DLD1 (cell line): ENCODE measurements around the gene ZFYVE16.
"Not testable (repeated sequence)": the region's sequence is repeated elsewhere in the genome, so short reads cannot be mapped to it uniquely, and the experiment has no call there.

Source experiments
- in situ Hi-C: cut with HindIII; loops from 2 replicates; pipeline ENCODE4 v1.10.0; 2017; ENCODE audit warnings: low sequenced_read_pairs

Gene ZFYVE16

DNA sequence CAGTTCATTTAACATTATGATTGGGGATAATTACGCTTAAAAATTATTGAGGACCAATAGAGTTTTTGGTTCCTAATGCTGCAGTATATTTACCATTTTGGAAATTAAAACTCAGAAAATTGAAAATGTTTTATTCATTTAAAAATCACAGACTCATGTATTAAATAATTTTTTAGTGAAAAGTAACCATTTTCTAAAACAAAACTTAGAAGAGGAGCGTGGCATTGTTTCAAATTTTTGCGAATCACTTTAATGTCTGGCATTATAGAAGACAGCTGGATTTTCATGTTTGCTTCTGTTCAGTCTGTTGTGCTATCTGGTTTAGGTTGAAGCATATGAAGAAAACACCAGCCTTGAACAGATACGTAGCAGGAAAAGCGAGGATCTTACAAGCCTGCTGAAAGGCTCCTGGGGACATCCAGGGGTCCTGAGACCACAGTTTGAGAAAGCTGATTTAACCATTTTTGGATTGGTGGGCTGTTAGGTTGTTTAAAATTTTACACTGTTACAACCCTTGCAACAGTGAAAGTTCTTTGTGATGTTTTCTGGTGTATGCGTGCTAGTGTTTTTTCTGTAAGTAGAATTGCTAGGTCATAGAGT, 1.6 kb downstream of the ZFYVE16 start:
- in situ Hi-C loops, result no loop called here

GRCh38 chr5:80411589-80412219, 3.8 kb downstream of the ZFYVE16 start:
- in situ Hi-C loops, result no loop called here

- in situ Hi-C loops, result no loop called here
Measured at GRCh38 chr5:80414113-80414512, 6.2 kb downstream of the ZFYVE16 start.

DNA sequence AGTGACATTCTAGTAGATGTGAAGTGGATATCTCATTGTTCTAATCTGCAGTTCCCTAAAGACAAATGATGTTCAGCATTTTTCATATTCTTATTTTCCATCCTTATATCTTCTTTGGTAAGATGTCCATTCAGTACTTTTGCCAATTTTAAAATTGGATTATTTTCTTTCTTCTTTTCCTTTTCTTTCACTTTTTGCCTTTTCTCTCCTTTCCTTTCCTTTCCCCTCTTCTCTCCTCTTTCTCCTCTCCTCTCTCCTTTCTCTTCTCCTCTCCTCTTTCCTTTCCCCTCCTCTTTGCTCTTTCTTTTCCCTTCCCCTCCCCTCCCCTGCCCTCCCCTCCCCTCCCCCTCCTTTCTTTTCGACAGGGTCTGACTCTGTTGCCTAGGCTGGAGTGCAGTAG, 10.1 kb downstream of the ZFYVE16 start:
- in situ Hi-C loops, result no loop called here

GRCh38 chr5:80424365-80424764, 16.5 kb downstream of the ZFYVE16 start:
- in situ Hi-C loops, result not testable (repeated sequence)

DNA sequence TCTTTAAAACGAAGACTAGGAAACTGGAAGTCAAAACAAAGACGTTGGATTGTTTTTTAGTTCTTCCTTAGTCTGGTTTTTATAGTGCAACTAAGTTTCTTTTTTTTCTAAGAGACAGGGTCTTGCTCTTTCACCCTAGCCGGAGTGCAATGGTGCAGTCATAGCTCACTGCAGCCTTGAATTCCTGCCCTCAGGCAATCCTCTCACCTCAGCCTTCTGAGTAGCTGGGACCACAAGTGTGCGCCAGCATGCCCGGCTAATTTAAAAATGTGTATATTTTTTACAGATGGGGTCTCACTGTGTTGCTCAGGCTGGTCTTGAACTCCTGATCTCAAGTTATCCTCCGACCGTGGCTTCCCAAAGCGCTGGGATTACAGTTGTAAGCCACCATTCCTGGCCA, 27.6 kb downstream of the ZFYVE16 start:
- in situ Hi-C loops, result no loop called here

GRCh38 chr5:80437326-80437725, 29.5 kb downstream of the ZFYVE16 start:
- in situ Hi-C loops, result no loop called here

DNA sequence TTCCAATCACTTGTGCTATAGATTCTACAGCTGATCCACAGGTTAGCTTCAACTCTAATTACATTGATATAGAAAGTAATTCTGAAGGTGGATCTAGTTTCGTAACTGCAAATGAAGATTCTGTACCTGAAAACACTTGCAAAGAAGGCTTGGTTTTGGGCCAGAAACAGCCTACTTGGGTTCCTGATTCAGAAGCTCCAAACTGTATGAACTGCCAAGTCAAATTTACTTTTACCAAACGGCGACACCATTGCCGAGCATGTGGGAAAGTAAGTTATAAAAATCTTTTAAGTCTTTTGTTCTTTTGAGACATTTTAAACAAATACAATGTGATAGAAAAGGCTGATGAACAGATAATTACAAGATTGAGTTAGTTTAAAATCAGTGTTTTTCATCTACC, 30.9 kb downstream of the ZFYVE16 start:
- in situ Hi-C loops, result no loop called here

DNA sequence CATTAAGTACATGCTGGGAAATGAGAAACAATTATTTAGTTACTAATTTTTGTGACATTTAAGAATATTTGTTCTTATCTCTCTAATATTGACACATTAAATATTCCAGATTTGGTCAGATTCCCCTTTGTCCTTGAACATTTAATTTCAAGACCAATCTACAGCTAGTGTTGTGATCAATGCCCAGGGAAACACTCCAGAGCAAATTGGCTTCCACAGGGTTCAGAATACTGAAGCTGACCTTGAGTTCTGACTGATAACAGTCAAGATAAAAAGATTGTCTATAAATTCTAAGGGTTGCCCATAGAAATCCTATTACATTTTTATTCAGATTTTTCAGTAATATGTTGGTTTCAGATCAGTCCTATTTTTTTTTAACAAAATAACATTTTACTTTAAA, 31.3 kb downstream of the ZFYVE16 start:
- in situ Hi-C loops, result no loop called here

DNA sequence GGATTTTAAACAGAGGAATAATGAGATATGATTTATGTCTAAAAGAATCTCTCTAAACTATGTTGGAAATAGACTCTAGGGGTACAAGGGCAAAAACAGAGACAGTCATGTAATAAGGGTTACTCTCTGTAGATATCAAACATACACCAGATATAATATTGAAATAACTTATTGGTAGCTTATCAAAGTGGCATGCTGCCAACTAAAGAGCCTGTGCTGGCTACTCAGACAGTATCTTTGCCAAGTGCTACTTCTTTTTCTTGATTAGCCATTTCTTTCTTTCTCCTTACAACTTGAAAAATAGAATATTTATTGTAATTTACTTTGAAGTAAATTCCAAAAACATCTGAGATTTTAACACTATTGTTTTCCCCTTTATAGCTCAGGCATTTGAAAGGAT, 34.9 kb downstream of the ZFYVE16 start:
- in situ Hi-C loops, result no loop called here

DNA sequence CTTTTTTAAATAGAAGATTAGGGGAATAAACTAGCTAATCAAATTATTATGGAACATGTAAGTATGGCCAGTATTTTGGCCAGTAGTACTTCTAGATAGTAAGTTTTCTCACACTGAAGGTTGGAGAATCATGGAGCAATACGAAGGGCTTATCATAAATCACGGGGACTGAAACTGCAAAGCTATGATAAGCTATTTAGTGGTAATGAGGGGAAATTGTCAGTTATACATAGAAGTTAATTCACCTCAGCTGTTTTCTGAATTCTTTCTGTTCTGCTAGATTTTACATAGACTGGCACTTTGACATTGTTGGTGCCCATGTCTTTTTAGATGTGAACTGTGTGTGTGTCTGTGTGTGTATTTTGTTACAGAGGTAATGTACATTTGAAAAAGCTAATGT, 45.5 kb downstream of the ZFYVE16 start:
- in situ Hi-C loops, result no loop called here

GRCh38 chr5:80463269-80463668, 55.4 kb downstream of the ZFYVE16 start:
- in situ Hi-C loops, result no loop called here

DNA sequence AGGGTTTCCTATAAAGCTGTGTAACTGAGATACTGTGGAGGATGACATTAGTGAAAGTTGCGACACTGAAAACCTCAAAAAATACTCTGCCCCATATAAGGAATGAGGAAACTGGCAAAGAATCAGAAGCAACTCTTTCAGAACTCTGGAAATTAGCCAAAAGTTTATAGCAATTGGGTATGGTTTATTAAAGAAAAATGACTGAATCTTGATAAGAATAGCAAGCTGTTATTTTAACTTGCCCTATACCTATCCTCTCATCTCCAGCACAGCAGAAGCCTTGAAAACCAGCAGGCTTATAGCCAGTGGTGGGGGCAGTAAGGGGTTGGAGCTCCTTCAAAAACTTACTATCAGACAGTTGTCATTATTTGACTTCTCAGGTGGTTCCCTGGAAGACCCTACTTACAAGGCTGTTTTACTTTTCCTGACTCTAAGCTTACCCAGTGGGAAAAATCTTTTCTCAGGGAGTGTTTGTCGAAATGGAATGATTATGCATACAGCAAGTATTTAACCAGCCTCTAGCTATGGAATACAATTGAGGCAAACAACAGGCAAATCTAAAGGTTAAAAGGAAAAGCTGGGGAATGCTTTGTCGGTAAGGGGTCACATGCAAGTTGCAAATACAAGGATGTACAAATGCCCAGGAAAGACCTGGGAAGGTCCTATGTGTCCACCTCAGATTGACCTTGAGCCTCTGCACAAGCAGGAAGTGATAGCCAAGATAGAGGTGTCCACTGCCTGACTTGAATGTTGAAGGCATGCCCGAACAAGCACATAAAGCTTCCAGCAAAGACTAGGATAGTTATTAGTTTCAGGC, 59.0 kb downstream of the ZFYVE16 start:
- in situ Hi-C loops, result no loop called here

- in situ Hi-C loops, result no loop called here
Measured at GRCh38 chr5:80468131-80468530, 60.3 kb downstream of the ZFYVE16 start.

GRCh38 chr5:80470631-80471030, 62.8 kb downstream of the ZFYVE16 start:
- in situ Hi-C loops, result not testable (repeated sequence)

GRCh38 chr5:80474929-80475328, 67.1 kb downstream of the ZFYVE16 start:
- in situ Hi-C loops, result no loop called here

GRCh38 chr5:80479713-80480112, 71.8 kb downstream of the ZFYVE16 start:
- in situ Hi-C loops, result no loop called here

DNA sequence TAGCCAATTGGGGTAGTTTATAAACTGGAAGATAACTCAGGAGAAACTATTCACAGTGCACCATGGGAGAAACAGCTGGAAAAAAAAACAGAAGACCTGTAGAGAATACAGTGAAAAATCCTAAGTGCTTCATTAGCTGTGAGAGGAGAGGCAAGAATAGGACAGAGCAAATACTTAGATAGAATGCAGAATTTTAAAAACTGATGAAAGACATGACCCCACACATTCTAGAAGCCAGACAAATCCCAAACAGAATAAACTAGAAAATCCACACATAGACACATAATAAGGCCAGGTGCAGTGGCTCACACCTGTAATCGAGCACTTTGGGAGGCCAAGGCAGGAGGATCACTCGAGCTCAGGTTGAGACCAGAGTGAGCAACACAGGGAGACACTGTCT, 72.5 kb downstream of the ZFYVE16 start:
- in situ Hi-C loops, result no loop called here

DNA sequence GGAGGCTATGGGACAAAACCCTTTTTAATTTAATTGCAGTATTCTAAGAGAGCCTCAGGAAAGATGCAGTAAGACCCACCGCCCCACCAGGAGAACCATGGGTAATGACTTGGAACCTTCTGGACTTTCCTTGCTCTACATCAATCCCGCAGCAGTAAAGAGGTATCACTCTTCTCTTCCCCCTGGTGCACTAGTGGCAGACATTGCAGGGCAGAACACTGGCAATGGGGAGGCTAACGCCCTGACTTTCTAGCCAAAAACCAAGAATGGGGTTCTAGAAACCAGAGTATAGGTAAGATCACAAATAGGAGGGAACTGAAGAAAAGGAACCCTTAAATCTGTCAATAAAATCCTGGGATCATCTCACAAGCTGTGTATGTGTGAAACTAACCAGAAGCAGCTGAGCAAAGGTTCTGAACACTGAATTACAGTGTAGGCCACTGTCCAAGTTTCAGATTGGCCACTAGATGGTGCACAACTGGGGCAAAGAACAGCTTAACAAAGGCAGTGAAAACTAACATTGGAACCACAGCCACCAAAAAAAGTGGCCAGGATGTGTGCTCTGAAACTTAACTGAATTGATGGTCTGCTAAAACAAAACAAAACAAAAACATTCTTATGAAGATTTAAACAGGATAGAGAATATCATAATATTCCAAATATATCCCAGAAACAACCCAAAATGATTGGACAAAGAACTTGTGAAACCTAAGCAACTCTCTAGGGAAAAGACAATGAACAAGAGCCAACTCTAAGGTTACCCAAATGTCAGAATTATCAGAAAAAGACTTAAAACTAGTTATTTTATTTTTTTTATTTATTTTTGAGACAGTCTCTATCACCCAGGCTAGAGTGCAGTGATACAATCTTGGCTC, 73.4 kb downstream of the ZFYVE16 start:
- in situ Hi-C loops, result no loop called here

DNA sequence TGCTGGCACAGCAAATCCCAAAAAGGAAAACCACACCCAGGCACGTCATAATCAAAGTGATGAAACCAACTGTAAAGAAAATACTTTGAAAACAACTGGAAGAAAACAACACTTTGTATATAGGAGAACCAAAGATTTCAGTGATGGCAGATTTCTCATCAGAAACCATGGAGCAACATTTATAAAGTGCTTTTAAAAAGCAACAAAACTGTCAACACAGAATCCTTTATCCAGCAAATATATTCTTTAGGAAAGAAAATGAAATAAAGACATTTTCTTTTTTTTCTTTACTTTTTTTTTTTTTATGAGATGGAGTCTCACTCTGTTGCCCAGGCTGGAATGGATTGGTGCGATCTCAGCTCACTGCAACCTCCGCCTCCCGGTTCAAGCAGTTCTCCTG, 74.7 kb downstream of the ZFYVE16 start:
- in situ Hi-C loops, result no loop called here

GRCh38 chr5:80483636-80484232, 75.9 kb downstream of the ZFYVE16 start:
- in situ Hi-C loops, result no loop called here
